K562 (cell line): ENCODE results near the gene C3orf70.

Experiments used
- CTCF ChIP-seq, 3 experiments: IDR thresholded peaks in 2 of 3; conservative IDR thresholded peaks in 1 of 3; 2 replicates each; pipeline ENCODE4 v1.5.1; 2011 to 2012; ENCODE audit warnings: low read length in 3 of 3, mild to moderate bottlenecking in 3 of 3, control low read depth in 2 of 3, improper control_type of control experiment in 1 of 3, inconsistent platforms in 1 of 3, low read depth in 1 of 3, mixed read lengths in 1 of 3, moderate library complexity in 1 of 3; ENCODE audit not compliant: insufficient read depth in 2 of 3
- HDAC2 ChIP-seq: fragments of 450-650 bp; IDR thresholded peaks from 2 replicates; pipeline ENCODE4 v1.6.1; 2016; ENCODE audit warnings: mild to moderate bottlenecking
- HIVEP1 ChIP-seq: fragments of 250-450 bp; sonication (Bioruptor Pico); IDR thresholded peaks from 2 replicates; pipeline ENCODE4 v1.4.0; 2020; ENCODE audit warnings: mild to moderate bottlenecking
- MECOM ChIP-seq: fragments of 250-450 bp; sonication (Bioruptor Pico); IDR thresholded peaks from 2 replicates; pipeline ENCODE4 v1.8.0; 2022; ENCODE audit warnings: inconsistent platforms
- NFYB ChIP-seq: IDR thresholded peaks from 2 replicates; pipeline ENCODE4 v1.6.1; 2011; ENCODE audit warnings: mild to moderate bottlenecking, moderate library complexity; ENCODE audit not compliant: insufficient read length; ENCODE audit errors: extremely low read depth
- SMARCB1 ChIP-seq: IDR thresholded peaks from 2 replicates; pipeline ENCODE4 v1.6.1; 2011; ENCODE audit warnings: improper control_type of control experiment, low read depth; ENCODE audit not compliant: insufficient read length
- TSHZ1 ChIP-seq: fragments of 250-450 bp; sonication (Bioruptor Pico); IDR thresholded peaks from 2 replicates; pipeline ENCODE4 v1.4.0; 2020; ENCODE audit warnings: mild to moderate bottlenecking, moderate library complexity
- ZHX1 ChIP-seq: fragments of 150-350 bp; conservative IDR thresholded peaks from 2 replicates; pipeline ENCODE4 v1.6.1; 2014; ENCODE audit warnings: low read length
- ZNF165 ChIP-seq: fragments of 250-450 bp; sonication (Bioruptor Pico); IDR thresholded peaks from 2 replicates; pipeline ENCODE4 v1.4.0; 2020; ENCODE audit warnings: borderline replicate concordance
- ZNF23 ChIP-seq: fragments of 250-450 bp; sonication (Bioruptor Pico); IDR thresholded peaks from 2 replicates; pipeline ENCODE4 v1.4.0; 2020; ENCODE audit warnings: mild to moderate bottlenecking

GRCh38 chr3:185062191-185062590 lies 90.7 kb downstream of the C3orf70 start:
- TF ChIP-seq TSHZ1 (CRISPR knock-in tag) (no peak), HDAC2 (no peak), CTCF (IDR thresholded peaks at IDR 0.05 in 2 of 3, conservative IDR thresholded peaks at IDR 0.05 in 1 of 3; ENCODE audit: insufficient read depth in 2 of 3, low read depth in 1 of 3, low read length in 3 of 3) (no peak), MECOM (CRISPR knock-in tag) (no peak), SMARCB1 (no peak), ZNF165 (CRISPR knock-in tag) (no peak), NFYB (no peak), HIVEP1 (no peak), ZNF23 (CRISPR knock-in tag) (no peak), ZHX1 (no peak)
